ENCODE results near the gene FCGBP.
"Not testable (repeated sequence)": the region's sequence is repeated elsewhere in the genome, so short reads cannot be mapped to it uniquely, and the experiment has no call there.

Gene FCGBP

GRCh38 chr19:39917561-39918182 lies 16.8 kb downstream of the FCGBP start:
- DNase-seq (ENCODE audit: low read depth in 2 of 2): no peak

- no peak for DNase-seq (ENCODE audit: low read depth in 2 of 2)
Observed at GRCh38 chr19:39916851-39917396, 17.5 kb downstream of the FCGBP start.

- no peak for DNase-seq (ENCODE audit: low read depth in 2 of 2)
Observed at GRCh38 chr19:39916236-39916635, 18.2 kb downstream of the FCGBP start.

- DNase-seq (ENCODE audit: low read depth in 2 of 2): no peak
Observed at GRCh38 chr19:39915848-39916215, 18.6 kb downstream of the FCGBP start.

- DNase-seq (ENCODE audit: low read depth in 2 of 2): no peak
Observed at GRCh38 chr19:39915101-39915847, 19.2 kb downstream of the FCGBP start.

- DNase-seq (ENCODE audit: low read depth in 2 of 2): no peak
Observed at GRCh38 chr19:39913682-39914333, 20.6 kb downstream of the FCGBP start.

- DNase-seq (ENCODE audit: low read depth in 2 of 2): no peak
Observed at GRCh38 chr19:39908803-39909202, 25.6 kb downstream of the FCGBP start.

GRCh38 chr19:39906820-39907611 lies 27.4 kb downstream of the FCGBP start:
- DNase-seq (ENCODE audit: low read depth in 2 of 2): no peak

- DNase-seq (ENCODE audit: low read depth in 2 of 2): no peak
Observed at GRCh38 chr19:39906283-39906682, 28.2 kb downstream of the FCGBP start.

GRCh38 chr19:39903486-39904091 lies 30.8 kb downstream of the FCGBP start:
- not testable (repeated sequence) for DNase-seq (ENCODE audit: low read depth in 2 of 2)

GRCh38 chr19:39902326-39902725 lies 32.1 kb downstream of the FCGBP start:
- not testable (repeated sequence) for DNase-seq (ENCODE audit: low read depth in 2 of 2)

GRCh38 chr19:39901681-39902080 lies 32.8 kb downstream of the FCGBP start:
- not testable (repeated sequence) for DNase-seq (ENCODE audit: low read depth in 2 of 2)

GRCh38 chr19:39898858-39899257 lies 35.6 kb downstream of the FCGBP start:
- DNase-seq (ENCODE audit: low read depth in 2 of 2): not testable (repeated sequence)

- peak in 1 of 2 donors; percentile 16 for DNase-seq (ENCODE audit: low read depth in 2 of 2)
Observed at GRCh38 chr19:39897511-39898245, 36.8 kb downstream of the FCGBP start.

GRCh38 chr19:39895096-39895495 lies 39.3 kb downstream of the FCGBP start:
- DNase-seq (ENCODE audit: low read depth in 2 of 2): not testable (repeated sequence)

- DNase-seq (ENCODE audit: low read depth in 2 of 2): not testable (repeated sequence)
Observed at GRCh38 chr19:39894236-39894606, 40.2 kb downstream of the FCGBP start.

- peak in 1 of 2 donors; percentile 53 for DNase-seq (ENCODE audit: low read depth in 2 of 2)
Observed at GRCh38 chr19:39893366-39894235, 40.8 kb downstream of the FCGBP start.

- DNase-seq (ENCODE audit: low read depth in 2 of 2): not testable (repeated sequence)
Observed at GRCh38 chr19:39892506-39892902, 41.9 kb downstream of the FCGBP start.

- DNase-seq (ENCODE audit: low read depth in 2 of 2): not testable (repeated sequence)
Observed at GRCh38 chr19:39891660-39892505, 42.6 kb downstream of the FCGBP start.

Data from stimulated activated CD8-positive, alpha-beta memory T cell treated with anti-CD3 and anti-CD28 coated beads, Interleukin-7, amount 100 ng/mL, for 1 hour (primary cell).